NCI-H446 (cell line): ENCODE data around the gene BST1.

ENCODE experiments used
- DNase-seq, 2 experiments: peaks; one replicate each; lab custom pipeline; 2025; lab: John Stamatoyannopoulos, UW

The BST1 gene

DNA sequence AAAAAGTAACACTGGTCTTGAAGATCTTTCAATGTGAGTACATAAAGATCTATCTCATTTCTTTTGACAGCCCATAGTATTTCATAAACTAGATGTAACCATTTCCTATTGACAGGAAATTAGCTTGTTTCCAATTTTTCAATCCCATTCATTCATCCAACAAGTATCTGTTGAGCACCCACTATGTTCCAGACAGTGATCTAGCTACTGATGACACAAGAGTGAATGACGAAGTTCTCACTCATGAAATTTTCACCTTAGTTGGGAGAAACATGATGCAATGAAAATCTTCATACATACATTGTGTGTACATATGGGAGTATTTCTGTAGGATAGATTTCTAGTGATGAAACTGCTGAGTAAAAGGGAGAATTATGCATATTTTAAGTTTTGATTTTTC is 76.9 kb downstream of the BST1 start:
- DNase-seq, result no peak

DNA sequence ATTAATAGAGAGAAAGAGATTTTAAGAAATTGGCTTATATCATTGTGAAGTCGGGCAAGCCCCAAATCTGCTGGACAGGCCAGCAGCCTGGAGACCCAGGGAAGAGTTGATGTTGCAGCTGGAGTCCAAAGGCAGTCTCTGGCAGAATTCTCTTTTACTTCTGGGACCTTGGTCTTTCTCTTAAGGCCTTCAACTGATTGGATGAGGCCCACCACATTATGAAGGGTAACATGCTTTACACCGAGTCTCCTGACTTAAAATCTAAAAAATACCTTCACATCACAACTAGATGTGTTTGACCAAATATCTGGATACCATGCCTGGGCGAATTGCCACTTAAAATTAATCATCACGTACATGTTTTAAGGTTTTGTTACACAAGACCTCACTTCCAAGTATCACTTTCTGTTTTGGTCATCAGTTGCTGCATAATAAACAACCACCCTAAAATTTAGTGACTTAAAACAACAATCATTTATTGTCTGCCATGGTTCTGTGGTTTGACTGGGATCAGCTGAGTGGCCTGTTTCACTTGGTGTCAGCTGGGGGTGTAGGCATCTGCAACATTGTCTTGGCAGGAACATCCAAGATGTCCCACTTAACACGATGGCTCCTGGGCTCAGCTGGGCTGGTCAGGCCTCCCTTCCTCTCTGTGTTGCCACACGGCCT is 78.7 kb downstream of the BST1 start:
- DNase-seq, result no peak
